ENCODE results near the gene HSPB2. TPM values are rescaled to one million over a fixed set of nuclear protein-coding genes. Genes with fewer than 3 reads are reported as not detected.

HSPB2 gene
- total RNA-seq, 4 donors from 2014 or later: 1.4 to 3.6 (median 2.4) TPM

- TF ChIP-seq CTCF (IDR thresholded peaks at IDR 0.05; ENCODE audit: low read depth): no peak
These were observed 37.2 kb downstream of the HSPB2 start for GRCh38 chr11:111949519-111950426.

- no peak for TF ChIP-seq CTCF (IDR thresholded peaks at IDR 0.05; ENCODE audit: low read depth)
These were observed 39.0 kb downstream of the HSPB2 start for GRCh38 chr11:111951565-111951964.

GRCh38 chr11:111954154-111954553 lies 41.6 kb downstream of the HSPB2 start:
- no peak for TF ChIP-seq CTCF (IDR thresholded peaks at IDR 0.05; ENCODE audit: low read depth)

- no peak for TF ChIP-seq CTCF (IDR thresholded peaks at IDR 0.05; ENCODE audit: low read depth)
These were observed 45.3 kb downstream of the HSPB2 start for GRCh38 chr11:111957663-111958444.

- no peak for TF ChIP-seq CTCF (IDR thresholded peaks at IDR 0.05; ENCODE audit: low read depth)
These were observed 48.4 kb downstream of the HSPB2 start for GRCh38 chr11:111960916-111961315.

GRCh38 chr11:111961389-111962300 lies 49.1 kb downstream of the HSPB2 start:
- TF ChIP-seq CTCF (IDR thresholded peaks at IDR 0.05; ENCODE audit: low read depth): no peak

Small RNAs within 50 kb of the gene (small RNA-seq; reads per million reads assigned to genes)
- not detected for gene C11orf52
- gene GNG5P3: not detected
- not detected for gene RNA5SP351
- gene RPL37AP8: not detected

Other genes starting within 250 kb of the HSPB2 start
- 100 to 1,000 TPM in 1 of 4 donors, 10 to 100 TPM in 3; 35.8 to 146 (median 67.8) TPM for gene PPP2R1B, start 146.3 kb upstream of the HSPB2 start, total RNA-seq
- gene ALG9, start 41.2 kb upstream of the HSPB2 start, total RNA-seq: 10 to 100 TPM; 29.3 to 75.5 (median 49.0) TPM
- gene FDXACB1, start 33.6 kb upstream of the HSPB2 start, total RNA-seq: 1 to 10 TPM; 1.1 to 2.3 (median 1.9) TPM
- gene CFAP68, start 33.2 kb upstream of the HSPB2 start, total RNA-seq: 10 to 100 TPM; 19.4 to 30.9 (median 24.6) TPM
- 1,000 to 10,000 TPM in 1 of 4 donors, 100 to 1,000 TPM in 3; 295 to 1,416 (median 399) TPM for gene CRYAB, start 964 bp upstream of the HSPB2 start, total RNA-seq
- gene C11orf52, start 6.2 kb downstream of the HSPB2 start, total RNA-seq: 1 to 10 TPM in 3 of 4 donors, not detected in 1; 3.5 to 7.5 (median 4.1) TPM
- 10 to 100 TPM; 29.6 to 71.8 (median 56.5) TPM for gene DIXDC1, start 24.6 kb downstream of the HSPB2 start, total RNA-seq
- 10 to 100 TPM; 24.1 to 51.0 (median 28.6) TPM for gene DLAT, start 112.7 kb downstream of the HSPB2 start, total RNA-seq
- 10 to 100 TPM in 1 of 4 donors, 1 to 10 TPM in 3; 1.3 to 10.4 (median 3.3) TPM for gene PIH1D2, start 161.3 kb downstream of the HSPB2 start, total RNA-seq
- 10 to 100 TPM; 15.0 to 18.5 (median 18.0) TPM for gene NKAPD1, start 161.6 kb downstream of the HSPB2 start, total RNA-seq
- gene TIMM8B, start 174.0 kb downstream of the HSPB2 start, total RNA-seq: 10 to 100 TPM; 30.9 to 56.6 (median 48.0) TPM
- 100 to 1,000 TPM in 2 of 4 donors, 10 to 100 TPM in 2; 73.8 to 153 (median 103) TPM for gene SDHD, start 174.1 kb downstream of the HSPB2 start, total RNA-seq